GM21526 (cell line): ENCODE data around the gene CCDC142.

Source experiments
- ATAC-seq: cut with Tn5 transposase; IDR thresholded peaks from one replicate; pipeline ENCODE4 v1.9.1; 2021; ENCODE audit warnings: moderate library complexity; ENCODE audit not compliant: unreplicated experiment, low FRiP score

CCDC142 gene

DNA sequence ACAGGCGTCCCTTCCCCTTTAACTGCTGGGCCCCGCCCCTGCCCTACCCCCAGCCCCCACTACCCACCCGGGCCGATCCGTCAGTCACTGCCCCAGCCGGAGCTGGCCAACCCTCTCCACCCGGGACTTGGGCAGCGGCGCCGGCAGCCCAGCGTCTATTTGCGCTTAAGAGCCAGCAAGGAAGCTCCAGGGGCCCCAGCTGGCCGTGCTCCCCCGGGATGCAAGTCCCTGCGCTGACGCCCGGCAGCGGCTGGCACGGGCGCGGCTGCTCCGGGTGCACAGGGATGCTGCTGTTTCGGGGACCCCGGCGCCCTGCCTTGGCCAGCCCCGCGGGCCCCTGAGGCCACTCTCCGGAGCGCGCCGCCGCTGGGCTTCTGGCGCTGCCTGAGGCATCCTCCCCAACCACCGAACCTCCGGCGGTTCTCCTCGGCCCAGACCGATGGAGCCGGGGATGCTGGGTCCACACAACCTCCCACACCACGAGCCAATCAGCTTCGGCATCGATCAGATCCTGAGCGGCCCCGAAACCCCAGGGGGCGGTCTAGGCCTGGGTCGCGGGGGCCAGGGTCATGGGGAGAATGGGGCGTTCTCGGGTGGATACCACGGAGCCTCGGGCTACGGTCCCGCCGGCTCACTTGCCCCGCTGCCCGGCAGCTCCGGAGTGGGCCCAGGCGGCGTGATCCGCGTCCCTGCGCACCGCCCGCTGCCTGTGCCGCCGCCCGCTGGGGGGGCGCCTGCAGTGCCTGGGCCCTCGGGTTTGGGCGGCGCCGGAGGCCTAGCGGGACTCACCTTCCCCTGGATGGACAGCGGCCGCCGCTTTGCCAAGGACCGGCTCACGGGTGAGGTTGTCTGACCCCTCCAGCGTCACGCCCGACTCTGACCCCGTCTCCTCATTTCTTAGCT, 31.8 kb upstream of the CCDC142 start, which contains the start of gene TLX2:
TSS of gene TLX2 (plus strand) at position 83 of the 903 bp plus-strand sequence. CDS start at position 440, 357 bp downstream.
- ATAC-seq, result no peak

DNA sequence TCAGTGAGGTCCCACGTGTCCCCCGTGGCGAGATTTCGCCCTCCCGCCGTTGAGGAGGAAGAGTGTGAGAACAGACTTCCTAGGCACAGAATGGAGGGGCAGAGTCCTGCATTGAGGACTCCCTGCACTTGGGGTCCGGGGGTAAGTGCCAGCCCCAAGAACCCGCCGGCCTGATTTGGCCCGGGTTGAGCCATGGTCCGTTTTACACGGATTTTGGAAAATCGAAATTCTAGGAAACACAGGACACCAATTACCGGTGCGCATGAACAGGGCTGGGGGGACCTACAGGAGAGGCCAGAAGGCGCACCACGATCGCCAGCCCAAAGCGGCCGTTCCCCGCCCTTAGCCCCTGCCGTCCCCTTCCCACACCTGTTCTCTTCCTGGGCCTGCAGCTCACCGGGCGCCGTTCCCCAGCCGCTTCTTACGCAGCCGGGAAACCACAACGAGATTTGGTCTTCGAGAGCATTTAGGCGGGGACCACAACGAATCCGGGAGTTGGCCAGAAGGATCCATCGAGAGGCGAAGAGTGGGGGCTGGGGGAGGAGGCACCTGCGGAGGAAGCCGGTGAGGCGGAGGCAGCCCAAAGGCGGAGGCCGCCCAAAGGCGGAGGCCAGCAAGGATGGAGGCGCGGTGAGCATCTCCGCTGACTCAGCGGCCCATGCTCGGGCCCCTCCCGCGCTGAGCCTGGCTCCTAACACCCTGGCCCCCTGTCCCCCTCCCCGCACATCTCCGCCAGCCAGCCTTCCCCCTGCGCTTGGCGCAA, 31.0 kb upstream of the CCDC142 start:
- ATAC-seq, result no peak

DNA sequence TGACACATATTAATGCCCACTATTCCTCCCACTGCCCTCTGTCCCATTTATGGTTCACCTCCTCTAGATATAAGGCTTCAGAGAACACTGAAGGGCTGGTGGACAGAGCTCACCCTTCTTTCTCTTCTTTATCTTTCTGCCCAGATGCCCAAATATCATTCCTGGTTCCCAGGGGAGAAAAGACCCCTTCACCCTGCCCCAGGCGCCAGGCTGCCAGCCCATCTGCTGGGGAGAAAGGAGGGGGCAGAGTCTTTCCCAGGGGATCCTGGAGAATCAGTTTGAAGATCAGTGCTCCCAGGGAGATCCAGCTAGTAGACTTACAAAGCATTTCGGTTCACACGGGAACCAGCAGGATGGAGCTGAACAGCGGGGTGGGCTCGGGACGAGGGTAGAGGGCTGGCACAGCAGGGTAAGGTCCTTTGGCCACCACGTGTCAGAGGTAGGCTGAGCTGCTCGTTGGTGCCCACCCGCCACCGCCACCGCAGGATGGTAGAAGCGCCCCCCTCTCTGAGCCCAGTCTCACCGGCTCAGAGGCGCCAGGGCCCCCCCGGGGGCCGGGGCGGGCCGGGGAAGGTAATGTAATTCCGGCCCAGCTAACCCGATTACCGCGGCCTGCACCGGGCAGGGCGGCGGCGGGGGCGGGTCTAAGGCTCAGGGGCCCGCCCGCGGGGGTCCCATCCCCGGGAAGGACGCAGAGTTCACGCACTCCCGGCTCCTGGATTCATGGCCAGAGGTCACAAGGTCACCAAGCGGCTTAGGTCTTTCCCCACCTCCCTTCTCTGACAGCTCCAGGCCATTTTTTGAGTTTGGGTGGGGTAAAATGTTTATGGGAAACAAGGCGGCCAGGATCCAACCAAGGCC, 30.2 kb upstream of the CCDC142 start:
- no peak for ATAC-seq

DNA sequence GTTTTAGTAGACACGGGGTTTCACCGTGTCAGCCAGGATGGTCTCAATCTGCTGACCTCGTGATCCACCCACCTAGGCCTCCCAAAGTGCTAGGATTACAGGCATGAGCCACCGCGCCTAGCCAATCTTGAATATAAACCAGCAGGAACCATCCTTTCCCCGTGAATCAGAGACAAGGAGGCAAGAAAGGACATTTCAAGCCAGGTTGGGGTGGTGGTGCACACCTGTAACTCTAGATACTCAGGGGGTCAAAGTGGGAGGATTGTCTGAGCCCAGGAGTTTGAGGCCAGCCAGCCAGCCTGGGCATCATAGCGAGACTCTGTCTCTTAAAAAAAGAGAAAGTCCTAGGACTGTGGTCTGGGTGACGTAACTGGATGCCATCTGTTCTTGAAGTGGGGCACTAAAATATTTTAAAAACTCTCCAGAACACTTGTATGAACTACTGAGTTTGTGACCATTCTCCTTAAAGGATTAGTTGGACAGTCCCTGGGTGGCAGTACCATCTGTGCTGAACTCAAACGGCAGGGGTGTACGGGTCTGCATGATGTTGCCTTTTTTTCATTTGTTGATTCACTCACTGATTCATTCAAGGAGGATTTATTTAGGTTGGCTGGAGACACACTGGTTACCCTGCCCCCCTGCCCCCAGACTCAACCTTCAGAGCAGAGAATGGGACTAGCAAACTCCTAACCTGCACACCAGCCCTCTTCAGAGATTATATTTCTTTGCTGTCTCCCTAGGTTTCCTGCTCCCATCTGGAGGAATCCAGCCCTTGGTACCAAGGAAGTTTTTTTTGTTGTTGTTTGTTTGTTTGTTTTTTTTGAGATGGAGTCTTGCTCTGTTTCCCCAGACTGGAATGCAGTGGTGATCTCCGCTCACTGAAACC, 28.5 kb upstream of the CCDC142 start:
- no peak for ATAC-seq

GRCh38 chr2:74510272-74510671, 27.5 kb upstream of the CCDC142 start:
- ATAC-seq, result no peak

GRCh38 chr2:74507926-74508520, 25.2 kb upstream of the CCDC142 start:
- ATAC-seq, result no peak

DNA sequence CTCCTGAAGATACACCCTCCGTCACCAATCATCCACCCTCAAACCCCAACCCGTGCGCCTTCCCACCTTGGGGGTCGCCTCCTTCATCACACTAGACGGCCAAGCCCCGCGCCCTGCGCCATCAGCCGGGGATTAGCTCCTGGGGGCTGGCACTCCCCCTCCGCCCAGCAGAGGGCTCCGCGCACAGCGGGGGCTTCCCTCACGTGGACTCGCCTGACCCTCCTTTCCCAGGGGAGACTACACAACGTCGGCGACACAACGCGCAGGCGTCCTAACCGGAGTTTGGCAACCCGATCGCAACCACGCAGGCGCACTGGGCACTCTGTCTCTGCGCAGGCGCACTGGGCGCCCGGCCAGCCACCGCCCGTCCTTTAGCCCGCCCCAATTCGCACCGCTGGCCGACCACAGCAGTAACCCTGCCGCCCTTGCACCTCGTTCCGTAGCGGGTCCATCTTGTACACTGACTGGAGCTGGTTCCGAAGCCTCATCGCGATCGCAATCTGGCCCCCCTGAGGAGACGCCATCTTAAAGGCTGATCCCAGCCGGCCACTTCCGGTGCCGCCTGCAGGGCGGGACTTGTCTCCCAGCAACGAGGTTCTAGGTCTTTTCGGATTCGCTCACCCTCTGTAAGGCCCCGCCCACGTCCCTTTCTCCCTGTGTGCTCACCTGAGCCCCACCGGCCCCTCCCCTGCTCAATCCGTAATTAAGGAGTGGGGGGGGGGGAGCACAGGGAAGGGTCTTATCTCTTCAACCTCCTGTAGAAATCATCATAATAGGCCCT, 24.5 kb upstream of the CCDC142 start, which contains the start of gene PCGF1:
TSS of gene PCGF1 (minus strand) at position 551 of the 781 bp plus-strand sequence. CDS start at position 524, 27 bp downstream.
- ATAC-seq, result peak; percentile 78

- no peak for ATAC-seq
Observed at GRCh38 chr2:74505448-74506246, 22.8 kb upstream of the CCDC142 start.

- no peak for ATAC-seq
Observed at GRCh38 chr2:74504591-74504990, 21.8 kb upstream of the CCDC142 start.

- no peak for ATAC-seq
Observed at GRCh38 chr2:74503506-74504475, 21.0 kb upstream of the CCDC142 start.

GRCh38 chr2:74502720-74503505, 20.1 kb upstream of the CCDC142 start:
- ATAC-seq, result no peak

- ATAC-seq, result no peak
Observed at GRCh38 chr2:74502147-74502719, 19.4 kb upstream of the CCDC142 start.

- no peak for ATAC-seq
Observed at GRCh38 chr2:74501335-74502071, 18.7 kb upstream of the CCDC142 start.

DNA sequence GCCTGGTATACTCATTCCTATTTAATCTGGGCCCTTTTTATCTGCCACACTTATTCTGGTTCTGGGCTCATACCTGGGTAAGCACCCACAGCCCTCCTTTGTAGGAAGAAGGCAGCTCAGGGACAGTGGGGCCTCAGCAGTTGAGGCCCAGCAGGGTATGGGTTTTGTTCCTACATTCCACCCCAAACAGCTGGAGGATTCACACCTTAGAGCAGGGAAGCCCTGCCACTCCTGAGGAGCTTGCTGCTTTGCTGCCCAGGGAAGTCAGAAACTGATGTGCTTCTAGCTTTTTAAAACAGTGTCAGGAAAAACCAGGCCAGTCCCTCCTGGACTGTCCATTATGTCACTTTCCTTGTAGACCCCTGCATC, 17.8 kb upstream of the CCDC142 start:
- no peak for ATAC-seq
